Retina (tissue), 1 donor: ENCODE data around the gene JPH2.
"Not testable (repeated sequence)": the region's sequence is repeated elsewhere in the genome, so short reads cannot be mapped to it uniquely, and the experiment has no call there.

ENCODE experiments used
- DNase-seq: peaks from one replicate; pipeline ENCODE4 v3.0.0-alpha.2; 2016

JPH2 gene

GRCh38 chr20:44153636-44154043 lies 33.3 kb downstream of the JPH2 start:
- no peak for DNase-seq

GRCh38 chr20:44151621-44152416 lies 35.2 kb downstream of the JPH2 start:
- DNase-seq: no peak

GRCh38 chr20:44146272-44146671 lies 40.7 kb downstream of the JPH2 start:
- DNase-seq: no peak

GRCh38 chr20:44145131-44145775 lies 41.7 kb downstream of the JPH2 start:
- no peak for DNase-seq

- no peak for DNase-seq
Measured at GRCh38 chr20:44143936-44144335, 43.1 kb downstream of the JPH2 start.

- DNase-seq: no peak
Measured at GRCh38 chr20:44142413-44142812, 44.6 kb downstream of the JPH2 start.

GRCh38 chr20:44141873-44142272 lies 45.1 kb downstream of the JPH2 start:
- no peak for DNase-seq

- no peak for DNase-seq
Measured at GRCh38 chr20:44138867-44139266, 48.1 kb downstream of the JPH2 start.

GRCh38 chr20:44137266-44137801 lies 49.7 kb downstream of the JPH2 start:
- no peak for DNase-seq

- no peak for DNase-seq
Measured at GRCh38 chr20:44136579-44137265, 50.3 kb downstream of the JPH2 start.

GRCh38 chr20:44135417-44136204 lies 51.4 kb downstream of the JPH2 start:
- no peak for DNase-seq

GRCh38 chr20:44135012-44135412 lies 52.0 kb downstream of the JPH2 start:
- peak; percentile 29 for DNase-seq

- no peak for DNase-seq
Measured at GRCh38 chr20:44133424-44133823, 53.6 kb downstream of the JPH2 start.

- no peak for DNase-seq
Measured at GRCh38 chr20:44131704-44132103, 55.3 kb downstream of the JPH2 start.

GRCh38 chr20:44129911-44130718 lies 56.9 kb downstream of the JPH2 start:
- no peak for DNase-seq

GRCh38 chr20:44129300-44129699 lies 57.7 kb downstream of the JPH2 start:
- not testable (repeated sequence) for DNase-seq

- no peak for DNase-seq
Measured at GRCh38 chr20:44126445-44126844, 60.5 kb downstream of the JPH2 start.

GRCh38 chr20:44125332-44126127 lies 61.5 kb downstream of the JPH2 start:
- DNase-seq: no peak

- DNase-seq: no peak
Measured at GRCh38 chr20:44123874-44124535, 63.0 kb downstream of the JPH2 start.

- DNase-seq: no peak
Measured at GRCh38 chr20:44123251-44123650, 63.7 kb downstream of the JPH2 start.
